ENCODE measurements around the gene IL4R.

GRCh38 chr16:27332105-27332504 lies 18.3 kb downstream of the IL4R start:
- TF ChIP-seq NFRKB (IDR thresholded peaks at IDR 0.05) (no peak), CTCF (CRISPR knock-in tag; IDR thresholded peaks at IDR 0.05) (no peak), HDAC6 (IDR thresholded peaks at IDR 0.05; ENCODE audit: low read depth, low read length) (no peak), EP300 (IDR thresholded peaks at IDR 0.05; ENCODE audit: low read depth in 2 of 2, low read length in 2 of 2) (no peak), EP300 (CRISPR knock-in tag; IDR thresholded peaks at IDR 0.05; ENCODE audit: borderline replicate concordance) (no peak), PHF20 (CRISPR knock-in tag; IDR thresholded peaks at IDR 0.05) (no peak), ZNF512 (CRISPR knock-in tag; IDR thresholded peaks at IDR 0.05) (no peak), FOXK1 (CRISPR knock-in tag; IDR thresholded peaks at IDR 0.05; ENCODE audit: borderline replicate concordance, low read depth) (no peak), HNF4A (CRISPR knock-in tag; IDR thresholded peaks at IDR 0.05) (no peak), POLR2AphosphoS5 (IDR thresholded peaks at IDR 0.05; ENCODE audit: low read depth, low read length) (no peak), ZSCAN12 (CRISPR knock-in tag; IDR thresholded peaks at IDR 0.05) (no peak), ZNF562 (CRISPR knock-in tag; IDR thresholded peaks at IDR 0.05; ENCODE audit: borderline replicate concordance) (no peak), JUN (CRISPR knock-in tag; IDR thresholded peaks at IDR 0.05) (no peak)

All from HepG2 (cell line).